Endothelial cell (in vitro differentiated cells): ENCODE measurements around the gene TNFSF12. TPM values are rescaled to one million over a fixed set of nuclear protein-coding genes. Genes with fewer than 3 reads are reported as not detected.

Experiments
- DNase-seq: peaks from one replicate; pipeline ENCODE4 v3.0.0; 2021; ENCODE audit warnings: low spot score
- H3K27ac Mint-ChIP-seq: one replicate; pipeline ENCODE4 v1.8.0; 2021; ENCODE audit warnings: mixed read lengths, inconsistent platforms; ENCODE audit not compliant: unreplicated experiment
- H3K27me3 Mint-ChIP-seq: one replicate; pipeline ENCODE4 v1.8.0; 2021; ENCODE audit warnings: mild to moderate bottlenecking, moderate library complexity, mixed read lengths, inconsistent platforms; ENCODE audit not compliant: unreplicated experiment
- H3K36me3 Mint-ChIP-seq: one replicate; pipeline ENCODE4 v1.8.0; 2021; ENCODE audit warnings: mild to moderate bottlenecking, low read depth, mixed read lengths, inconsistent platforms; ENCODE audit not compliant: unreplicated experiment
- H3K4me1 Mint-ChIP-seq: one replicate; pipeline ENCODE4 v1.8.0; 2021; ENCODE audit warnings: mild to moderate bottlenecking, mixed read lengths, inconsistent platforms; ENCODE audit not compliant: unreplicated experiment
- H3K4me3 Mint-ChIP-seq: one replicate; pipeline ENCODE4 v1.8.0; 2021; ENCODE audit warnings: mild to moderate bottlenecking, mixed read lengths, inconsistent platforms; ENCODE audit not compliant: unreplicated experiment
- H3K9me3 Mint-ChIP-seq: one replicate; pipeline ENCODE4 v1.8.0; 2021; ENCODE audit warnings: mixed read lengths, inconsistent platforms; ENCODE audit not compliant: unreplicated experiment
- total RNA-seq: library from RNA; stranded (reverse); fragmentation: NEBNext Ultra II Directional; extraction: Animal tissue kit (Norgen Biotek cat#: 25700); gene quantifications from one replicate; pipeline ENCODE4 v1.2.1, GENCODE V29; 2021; ENCODE audit not compliant: unreplicated experiment
- TF ChIP-seq, protein P1 (sequence below): fragments of 200-600 bp; sonication (generic); IDR thresholded peaks from one replicate; pipeline ENCODE4 v1.5.0; 2021; ENCODE audit warnings: antibody characterized with exemption; ENCODE audit not compliant: unreplicated experiment

The TNFSF12 gene
- total RNA-seq, 1 donor from 2014 or later: 16.3 TPM

- no peaks in the 10 kb centered on the region for H3K4me1 Mint-ChIP-seq
- peaks cover 4% of the 10 kb centered on the region for H3K27me3 Mint-ChIP-seq
- no peaks in the 10 kb centered on the region for H3K9me3 Mint-ChIP-seq
- DNase-seq: no peak
- TF ChIP-seq, protein P1, sequence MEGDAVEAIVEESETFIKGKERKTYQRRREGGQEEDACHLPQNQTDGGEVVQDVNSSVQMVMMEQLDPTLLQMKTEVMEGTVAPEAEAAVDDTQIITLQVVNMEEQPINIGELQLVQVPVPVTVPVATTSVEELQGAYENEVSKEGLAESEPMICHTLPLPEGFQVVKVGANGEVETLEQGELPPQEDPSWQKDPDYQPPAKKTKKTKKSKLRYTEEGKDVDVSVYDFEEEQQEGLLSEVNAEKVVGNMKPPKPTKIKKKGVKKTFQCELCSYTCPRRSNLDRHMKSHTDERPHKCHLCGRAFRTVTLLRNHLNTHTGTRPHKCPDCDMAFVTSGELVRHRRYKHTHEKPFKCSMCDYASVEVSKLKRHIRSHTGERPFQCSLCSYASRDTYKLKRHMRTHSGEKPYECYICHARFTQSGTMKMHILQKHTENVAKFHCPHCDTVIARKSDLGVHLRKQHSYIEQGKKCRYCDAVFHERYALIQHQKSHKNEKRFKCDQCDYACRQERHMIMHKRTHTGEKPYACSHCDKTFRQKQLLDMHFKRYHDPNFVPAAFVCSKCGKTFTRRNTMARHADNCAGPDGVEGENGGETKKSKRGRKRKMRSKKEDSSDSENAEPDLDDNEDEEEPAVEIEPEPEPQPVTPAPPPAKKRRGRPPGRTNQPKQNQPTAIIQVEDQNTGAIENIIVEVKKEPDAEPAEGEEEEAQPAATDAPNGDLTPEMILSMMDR: no peak
- no peak overlapping the region for H3K27ac Mint-ChIP-seq
- peaks cover 51% of the 10 kb centered on the region for H3K36me3 Mint-ChIP-seq
- no peak overlapping the region for H3K4me3 Mint-ChIP-seq
Observed at GRCh38 chr17:7502987-7503386, 45.9 kb upstream of the TNFSF12 start.

DNA sequence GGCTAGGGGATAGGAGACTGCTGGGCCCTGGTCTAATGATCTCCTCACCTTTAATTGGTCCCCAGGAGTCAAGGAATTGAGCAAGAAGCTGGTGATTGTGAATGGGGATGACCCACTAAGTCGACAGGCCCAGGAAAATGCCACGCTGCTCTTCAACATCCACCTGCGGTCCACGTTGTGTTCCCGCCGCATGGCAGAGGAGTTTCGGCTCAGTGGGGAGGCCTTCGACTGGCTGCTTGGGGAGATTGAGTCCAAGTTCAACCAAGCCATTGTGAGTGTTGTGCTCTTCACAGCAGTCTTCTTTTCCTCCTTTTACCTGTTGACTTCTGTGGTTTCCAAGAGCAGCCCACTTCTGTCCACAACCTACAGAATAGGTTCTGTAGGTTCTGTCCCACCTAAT, 45.3 kb upstream of the TNFSF12 start:
- no peaks in the 10 kb centered on the region for H3K9me3 Mint-ChIP-seq
- TF ChIP-seq, protein P1: no peak
- H3K4me3 Mint-ChIP-seq: peak overlapping the region; percentile 71
- peaks cover 4% of the 10 kb centered on the region for H3K27me3 Mint-ChIP-seq
- peaks cover 50% of the 10 kb centered on the region for H3K36me3 Mint-ChIP-seq
- DNase-seq: no peak
- H3K4me1 Mint-ChIP-seq: no peaks in the 10 kb centered on the region
- peak overlapping the region; percentile 30 for H3K27ac Mint-ChIP-seq

DNA sequence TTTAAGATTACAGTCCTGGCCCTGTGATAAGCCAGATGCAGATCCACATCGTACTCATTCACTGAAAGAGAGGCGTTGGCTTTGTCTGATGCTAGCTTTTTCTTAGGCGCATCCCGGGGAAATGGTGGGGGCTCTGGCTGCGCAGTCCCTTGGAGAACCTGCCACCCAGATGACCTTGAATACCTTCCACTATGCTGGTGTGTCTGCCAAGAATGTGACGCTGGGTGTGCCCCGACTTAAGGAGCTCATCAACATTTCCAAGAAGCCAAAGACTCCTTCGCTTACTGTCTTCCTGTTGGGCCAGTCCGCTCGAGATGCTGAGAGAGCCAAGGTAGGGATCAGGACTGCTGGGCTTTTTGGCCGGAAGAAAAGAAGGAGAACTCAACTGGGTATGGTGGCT, 40.7 kb upstream of the TNFSF12 start:
- H3K36me3 Mint-ChIP-seq: peaks cover 50% of the 10 kb centered on the region
- TF ChIP-seq, protein P1: no peak

DNA sequence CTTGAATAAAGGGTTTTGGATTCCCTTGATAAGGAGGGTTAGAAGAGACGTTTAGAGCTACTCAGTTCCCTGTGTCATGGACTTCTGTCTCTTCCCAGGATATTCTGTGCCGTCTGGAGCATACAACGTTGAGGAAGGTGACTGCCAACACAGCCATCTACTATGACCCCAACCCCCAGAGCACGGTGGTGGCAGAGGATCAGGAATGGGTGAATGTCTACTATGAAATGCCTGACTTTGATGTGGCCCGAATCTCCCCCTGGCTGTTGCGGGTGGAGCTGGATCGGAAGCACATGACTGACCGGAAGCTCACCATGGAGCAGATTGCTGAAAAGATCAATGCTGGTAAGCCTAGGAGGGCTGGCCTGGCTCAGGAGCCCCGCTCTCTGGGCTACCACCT, 40.0 kb upstream of the TNFSF12 start:
- peak overlapping the region; percentile 31 for H3K4me3 Mint-ChIP-seq
- TF ChIP-seq, protein P1: no peak
- peaks cover 48% of the 10 kb centered on the region for H3K36me3 Mint-ChIP-seq
- no peaks in the 10 kb centered on the region for H3K9me3 Mint-ChIP-seq
- DNase-seq: no peak
- H3K27me3 Mint-ChIP-seq: peaks cover 9% of the 10 kb centered on the region
- no peak overlapping the region for H3K27ac Mint-ChIP-seq
- no peaks in the 10 kb centered on the region for H3K4me1 Mint-ChIP-seq

More for the DNA sequence above, 40.7 kb upstream of the TNFSF12 start:
- Mint-ChIP-seq H3K27me3 (peaks cover 8% of the 10 kb centered on the region), H3K4me3 (no peak overlapping the region), H3K4me1 (no peaks in the 10 kb centered on the region), H3K9me3 (no peaks in the 10 kb centered on the region), H3K27ac (no peak overlapping the region)
- no peak for DNase-seq

- Mint-ChIP-seq H3K36me3 (peaks cover 43% of the 10 kb centered on the region), H3K27me3 (peaks cover 8% of the 10 kb centered on the region), H3K27ac (no peak overlapping the region), H3K4me3 (no peak overlapping the region), H3K4me1 (no peaks in the 10 kb centered on the region), H3K9me3 (no peaks in the 10 kb centered on the region)
- TF ChIP-seq, protein P1: no peak
- no peak for DNase-seq
Observed at GRCh38 chr17:7509937-7510336, 38.9 kb upstream of the TNFSF12 start.
